ENCODE measurements around the gene DYSF.

Gene DYSF

DNA sequence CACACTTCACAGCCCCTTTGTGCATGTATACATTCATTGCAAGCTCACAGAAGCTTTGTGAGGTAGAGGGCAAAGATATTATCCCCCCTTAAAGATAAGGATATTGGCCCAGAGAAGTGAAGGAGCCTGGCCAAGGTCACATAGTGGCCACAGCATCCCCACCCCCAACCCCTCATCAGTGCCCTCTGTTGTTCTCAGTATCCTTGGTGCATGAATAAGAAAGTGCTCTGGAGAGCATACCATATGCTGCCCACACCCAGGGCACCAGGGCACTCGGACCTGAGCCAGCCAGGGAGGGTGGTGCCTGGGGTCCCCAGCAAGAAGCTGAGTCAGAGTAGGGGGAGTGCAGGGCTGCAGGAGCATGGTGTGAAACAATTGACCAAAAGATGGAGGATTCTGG, 3.3 kb downstream of the DYSF start:
- no peak for DNase-seq (ENCODE audit: low spot score)

DNA sequence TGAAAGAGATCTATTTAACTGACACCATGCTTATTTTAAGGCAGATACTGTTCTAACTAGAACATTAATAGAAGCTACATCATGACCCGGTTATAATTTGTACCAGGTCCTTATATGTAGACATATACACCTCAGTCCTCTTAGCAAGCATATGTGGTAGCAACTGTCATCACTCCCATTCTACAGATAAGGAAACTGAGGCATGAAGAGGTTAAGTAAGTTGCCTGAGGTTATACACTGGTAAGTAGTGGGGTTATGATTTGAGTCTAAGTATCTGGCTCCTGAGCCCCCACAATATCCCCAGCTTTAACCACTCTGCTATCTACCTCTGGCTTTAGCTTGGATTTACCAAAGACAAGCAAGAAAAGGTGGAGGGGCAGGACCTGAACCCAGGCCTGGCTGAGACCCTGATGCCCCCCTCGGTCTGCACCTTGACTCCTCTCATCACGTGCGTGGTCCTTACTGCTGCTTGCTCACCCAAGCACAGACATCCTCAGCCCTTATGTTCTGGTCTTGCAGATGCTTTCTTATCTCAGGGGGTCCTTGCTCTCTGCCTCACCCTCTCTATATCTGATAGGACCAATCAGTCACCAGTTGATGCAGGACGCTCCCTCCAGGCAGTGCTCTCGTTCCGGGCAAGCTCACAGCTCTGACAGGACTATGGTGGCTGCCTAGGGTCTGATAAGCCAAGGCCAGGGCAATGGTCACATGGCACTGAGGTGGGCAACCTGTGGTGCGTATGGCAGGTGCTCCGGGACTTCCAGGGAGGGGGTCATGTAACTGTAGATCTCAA, 4.0 kb downstream of the DYSF start:
- DNase-seq (ENCODE audit: low spot score): no peak

DNA sequence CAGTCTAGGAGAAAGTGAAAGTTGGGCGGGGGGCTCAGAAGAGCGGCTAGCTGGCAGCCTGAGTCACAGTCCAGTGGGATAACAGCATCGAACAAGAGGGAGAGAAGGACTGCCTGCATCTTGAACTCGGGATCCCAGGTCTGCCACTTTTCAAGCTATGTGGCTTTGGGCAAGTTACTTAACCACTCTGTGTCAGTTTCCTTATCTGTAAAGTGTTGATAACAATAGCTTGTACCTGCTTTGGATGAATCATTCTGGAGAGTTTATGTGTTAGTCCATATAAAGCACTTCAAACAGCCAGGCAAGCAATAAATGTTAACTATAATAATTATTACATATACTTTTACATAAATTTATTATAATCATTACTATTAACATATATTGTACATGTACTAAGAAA, 4.6 kb downstream of the DYSF start:
- DNase-seq (ENCODE audit: low spot score): no peak

DNA sequence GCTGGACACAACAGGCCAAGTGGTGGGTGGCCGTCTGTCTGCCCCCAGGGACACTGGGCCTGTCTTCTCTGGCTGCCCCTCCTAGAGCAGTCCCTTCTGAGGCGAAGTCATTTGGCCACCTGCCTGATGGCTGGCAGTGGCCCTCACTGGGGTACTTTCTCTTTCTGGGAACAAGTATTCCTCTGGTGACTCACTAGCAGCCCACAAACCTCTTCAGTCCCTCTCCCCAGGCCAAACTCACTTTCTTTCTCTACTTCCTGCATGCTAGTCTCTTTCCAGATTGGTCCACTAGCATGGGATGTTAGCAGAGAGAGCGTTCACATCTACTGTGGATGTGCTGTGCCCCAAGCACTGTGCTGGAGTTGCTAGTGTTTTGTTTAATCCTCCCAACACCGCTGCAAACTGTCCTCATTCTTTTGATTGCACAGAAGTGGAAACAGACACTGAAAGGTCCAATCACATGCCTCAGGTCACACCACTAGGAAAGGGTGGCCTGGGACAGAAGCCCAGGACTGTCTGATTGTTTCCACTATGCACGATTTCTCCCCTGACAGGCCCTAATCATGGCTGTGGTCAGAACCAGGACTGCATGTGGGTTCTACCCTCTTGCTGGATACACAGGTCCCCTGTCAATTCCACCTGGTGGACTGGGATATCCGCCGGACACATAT, 5.2 kb downstream of the DYSF start:
- peak; percentile 61 for DNase-seq (ENCODE audit: low spot score)

- DNase-seq (ENCODE audit: low spot score): no peak
Observed at GRCh38 chr2:71459084-71459431, 5.7 kb downstream of the DYSF start.

- DNase-seq (ENCODE audit: low spot score): no peak
Observed at GRCh38 chr2:71460056-71460455, 6.7 kb downstream of the DYSF start.

DNA sequence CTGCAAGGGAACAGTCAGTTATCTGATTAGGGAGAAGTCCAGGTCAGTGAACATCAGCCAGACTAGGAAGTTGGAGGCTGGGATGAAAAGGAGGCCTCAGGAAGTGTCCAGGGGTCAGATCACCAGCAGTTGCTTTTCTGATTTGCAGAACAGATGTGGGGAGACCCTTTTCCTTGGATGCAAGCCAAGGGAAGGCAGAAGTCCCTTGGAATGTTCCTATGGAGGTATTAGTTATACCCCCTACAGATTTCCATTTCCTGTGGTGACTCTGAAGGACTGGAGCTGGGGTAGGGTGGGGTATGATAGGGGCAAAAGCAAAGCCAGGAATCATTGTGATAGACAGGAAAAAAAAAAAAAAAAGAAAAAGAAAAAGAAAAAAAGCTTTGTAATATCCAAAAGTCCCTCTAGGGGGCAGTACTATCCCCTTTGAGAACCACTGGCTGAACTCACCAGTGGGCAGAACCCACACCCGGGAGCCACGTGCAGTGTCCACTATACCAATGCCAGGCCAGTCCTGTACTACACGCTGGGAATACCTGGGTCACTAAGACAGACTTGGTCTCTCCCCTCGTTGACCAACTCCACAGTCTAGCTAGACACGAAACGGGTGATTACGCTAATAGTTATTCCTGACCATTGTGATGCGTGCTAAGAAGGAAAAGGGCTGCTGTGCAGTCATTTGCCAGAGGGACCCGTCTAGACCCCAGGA, 7.4 kb downstream of the DYSF start:
- peak; percentile 61 for DNase-seq (ENCODE audit: low spot score)

GRCh38 chr2:71461304-71461671, 7.9 kb downstream of the DYSF start:
- no peak for DNase-seq (ENCODE audit: low spot score)

DNA sequence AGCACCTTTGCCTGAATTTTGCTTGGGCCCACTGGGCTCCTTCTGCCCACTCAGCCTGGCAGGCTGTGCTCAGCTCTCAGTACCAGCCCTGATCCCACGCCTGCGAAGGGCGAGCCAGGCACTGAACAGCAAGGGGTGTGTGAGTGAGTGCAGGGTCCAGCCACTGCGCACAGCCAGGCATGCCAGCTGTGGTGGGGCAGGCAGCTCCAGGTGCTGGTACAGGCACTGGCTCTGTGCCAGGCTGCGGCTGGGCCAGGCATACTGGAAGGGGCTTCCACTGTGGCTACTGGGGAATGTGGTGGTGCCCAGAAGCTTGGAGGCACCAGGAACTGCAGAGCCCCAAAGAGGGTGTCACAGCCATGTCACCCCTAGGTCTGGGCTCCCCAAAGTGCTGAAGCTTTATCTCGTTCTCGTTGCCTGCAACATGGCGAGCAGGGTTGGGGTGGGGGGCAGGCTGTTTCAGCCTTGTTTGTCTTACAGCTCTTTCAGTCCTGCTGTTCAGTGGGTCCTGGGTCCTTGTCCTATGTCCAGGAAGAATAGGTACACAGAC, 8.8 kb downstream of the DYSF start:
- DNase-seq (ENCODE audit: low spot score): no peak

DNA sequence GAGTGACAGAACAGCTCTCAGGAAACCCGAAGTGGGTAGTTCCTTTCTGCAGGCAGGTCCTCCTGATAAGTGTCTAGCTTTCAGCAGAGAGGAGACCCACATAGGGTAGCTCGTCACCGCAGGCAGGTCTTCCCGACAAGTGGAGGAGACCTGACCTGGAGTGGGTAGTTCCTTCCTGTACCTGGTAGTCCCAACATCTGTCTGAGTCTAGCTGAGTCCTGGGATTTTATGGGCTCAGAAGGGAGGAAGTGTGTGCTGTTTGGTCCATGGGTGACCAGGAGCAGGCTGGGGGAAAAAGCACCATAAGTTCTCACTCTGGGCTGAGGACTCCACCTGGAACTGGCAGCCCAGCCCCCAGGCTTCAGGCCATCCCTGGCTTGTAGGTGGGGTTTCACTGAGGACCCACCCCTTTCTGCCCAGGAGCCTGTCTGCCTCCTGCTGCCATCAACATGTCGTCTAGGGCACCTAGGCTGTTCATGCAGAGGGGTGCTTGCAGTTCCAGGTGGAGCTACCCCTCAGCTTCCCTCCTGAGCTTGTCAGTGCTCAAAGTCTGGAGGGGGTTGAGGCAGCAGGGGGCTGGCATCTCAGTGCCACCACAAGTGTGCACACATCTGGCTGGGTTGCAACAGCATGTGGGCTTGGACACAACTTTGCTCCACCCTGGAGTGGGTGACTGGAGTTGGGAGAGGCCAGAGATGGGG, 9.4 kb downstream of the DYSF start:
- no peak for DNase-seq (ENCODE audit: low spot score)

DNA sequence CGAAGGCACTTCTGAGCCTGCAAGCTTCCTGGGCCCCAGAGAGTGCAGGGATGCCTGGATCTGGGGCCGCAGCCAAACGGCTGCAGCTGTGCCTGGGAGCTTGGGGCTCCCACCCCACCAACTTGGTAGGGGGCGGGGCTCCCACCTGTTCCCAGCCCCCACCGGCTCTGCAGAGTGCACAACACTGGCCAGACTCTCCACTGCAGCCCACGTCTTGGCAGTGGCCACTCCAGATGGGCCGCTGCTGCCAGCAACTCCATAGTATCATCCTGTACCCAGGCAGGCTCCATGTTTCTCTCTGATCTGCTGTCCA, 9.9 kb downstream of the DYSF start:
- DNase-seq (ENCODE audit: low spot score): no peak

- DNase-seq (ENCODE audit: low spot score): no peak
Observed at GRCh38 chr2:71464389-71464788, 11.0 kb downstream of the DYSF start.

GRCh38 chr2:71465356-71465755, 12.0 kb downstream of the DYSF start:
- DNase-seq (ENCODE audit: low spot score): no peak

- no peak for DNase-seq (ENCODE audit: low spot score)
Observed at GRCh38 chr2:71465961-71466300, 12.6 kb downstream of the DYSF start.

DNA sequence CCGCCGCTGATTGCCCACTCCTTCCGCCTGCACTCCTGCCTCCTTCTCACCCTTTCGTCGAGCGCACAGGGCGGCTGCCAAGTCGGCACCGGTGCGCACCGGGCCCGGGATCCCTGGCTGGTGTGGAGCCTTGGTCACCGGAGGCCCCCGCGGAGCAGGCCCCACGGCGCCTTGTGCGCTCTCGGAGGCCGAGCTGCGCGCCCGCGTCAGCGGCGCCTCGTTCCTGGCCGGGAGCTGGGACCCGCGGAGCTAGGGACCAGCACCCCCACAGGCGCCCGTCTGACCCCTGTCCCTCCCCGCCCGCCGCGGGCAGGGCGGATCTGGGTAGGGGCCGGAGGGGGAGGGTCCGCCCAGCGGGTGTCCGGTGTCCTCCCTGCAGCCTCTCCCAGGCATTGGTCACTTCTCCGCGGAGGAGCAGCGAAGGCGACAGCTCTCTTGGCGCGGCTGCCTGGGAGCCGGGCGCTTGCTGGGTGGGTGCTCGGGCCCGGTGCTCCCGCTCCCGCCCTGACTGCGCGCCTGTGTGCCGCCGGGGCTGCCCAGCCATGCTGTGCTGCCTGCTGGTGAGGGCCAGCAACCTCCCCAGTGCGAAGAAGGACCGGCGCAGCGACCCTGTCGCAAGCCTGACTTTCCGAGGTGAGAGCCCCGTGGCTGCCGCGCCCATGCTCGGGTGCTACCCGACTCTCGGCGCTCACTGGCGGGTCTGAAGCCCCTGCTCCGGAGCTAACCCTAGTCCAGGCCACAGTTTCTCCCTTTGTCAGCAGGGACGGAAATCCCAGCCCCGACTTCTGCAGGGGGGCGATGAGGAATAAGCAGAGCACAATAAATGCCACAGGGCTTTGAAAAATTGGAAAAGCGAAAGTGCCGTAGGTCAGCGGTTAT, 13.2 kb downstream of the DYSF start:
- DNase-seq (ENCODE audit: low spot score): peak; percentile 46

- DNase-seq (ENCODE audit: low spot score): no peak
Observed at GRCh38 chr2:71467180-71467815, 13.9 kb downstream of the DYSF start.

GRCh38 chr2:71468279-71469015, 15.1 kb downstream of the DYSF start:
- DNase-seq (ENCODE audit: low spot score): no peak

DNA sequence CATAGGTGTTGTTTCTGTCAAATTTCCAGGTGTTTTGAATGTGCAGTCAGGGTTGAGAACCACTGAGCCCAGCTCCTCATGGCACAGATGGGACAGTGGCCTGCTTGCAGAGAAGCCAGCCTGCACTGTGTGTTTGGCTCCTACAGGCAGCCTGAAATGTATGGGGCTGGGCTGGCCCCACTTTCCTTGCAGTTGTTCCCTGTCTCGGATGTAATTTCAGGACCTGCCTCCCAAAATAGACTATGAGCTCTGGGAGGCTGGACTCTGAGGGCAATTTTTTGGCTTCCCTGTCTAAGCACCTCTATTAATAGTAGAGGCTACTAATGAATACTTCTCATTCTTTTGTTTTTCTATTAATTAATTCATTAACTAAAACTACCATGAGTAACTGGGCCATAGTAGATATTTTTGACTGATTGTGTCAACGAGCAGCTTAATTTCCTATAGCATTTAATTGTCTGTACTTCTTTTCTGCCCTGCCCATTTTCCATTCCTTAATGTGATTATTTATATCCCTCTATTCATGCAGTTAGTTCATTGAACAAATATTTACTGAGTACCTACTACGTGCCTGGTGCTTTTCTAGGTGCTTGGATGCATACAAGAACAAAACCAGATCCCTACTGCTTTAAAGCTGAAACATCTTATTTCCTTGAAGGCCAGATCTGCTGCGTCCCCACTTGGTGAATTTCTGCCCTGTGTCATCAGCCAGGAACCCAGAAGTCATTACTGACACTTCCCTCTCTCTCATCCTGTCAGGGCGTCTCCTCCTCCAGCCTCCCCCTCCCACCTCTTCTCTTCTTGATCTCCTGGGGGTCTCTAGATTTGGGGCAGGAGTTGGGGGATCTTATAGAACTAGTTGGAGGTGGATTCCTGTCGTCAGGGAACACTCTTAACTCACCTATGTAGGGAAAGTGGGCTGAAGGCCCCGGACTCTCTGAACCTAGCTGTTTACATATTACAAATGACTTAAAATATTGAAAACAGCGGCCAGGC, 16.3 kb downstream of the DYSF start:
- DNase-seq (ENCODE audit: low spot score): no peak

DNA sequence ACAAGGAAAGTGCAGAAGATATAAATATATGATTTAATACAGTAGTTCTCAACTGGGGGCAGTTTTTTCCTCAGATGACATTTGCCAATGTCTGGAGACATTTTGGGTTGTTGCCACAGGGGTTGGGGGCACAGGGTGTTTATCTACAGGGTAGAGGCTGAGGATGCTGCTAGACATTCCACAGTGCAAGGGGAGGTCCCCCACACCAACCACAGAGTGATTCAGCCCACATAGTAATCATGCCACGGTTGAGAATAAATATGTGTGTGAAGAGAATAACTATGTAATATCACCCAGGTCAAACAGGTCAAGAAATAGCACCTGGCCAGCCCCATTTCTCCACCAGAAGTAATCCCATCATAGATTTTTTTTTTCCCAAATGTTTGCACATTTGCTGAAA, 17.9 kb downstream of the DYSF start:
- DNase-seq (ENCODE audit: low spot score): peak; percentile 72
